ENCODE data around the gene BMPR1B.

Gene BMPR1B

GRCh38 chr4:94852616-94853015 is 94.9 kb downstream of the BMPR1B start:
- H3K4me3 ChIP-seq (ENCODE audit: low read depth, low read length): no peak overlapping the region
- TF ChIP-seq ZNF701 (tag by site-specific recombination; IDR thresholded peaks at IDR 0.05) (no peak), ZNF354C (tag by site-specific recombination; IDR thresholded peaks at IDR 0.05; ENCODE audit: borderline replicate concordance, low read depth) (no peak), ZBTB17 (tag by site-specific recombination; IDR thresholded peaks at IDR 0.05) (no peak), MZF1 (tag by site-specific recombination; IDR thresholded peaks at IDR 0.05; ENCODE audit: borderline replicate concordance) (no peak), ZNF580 (tag by site-specific recombination; IDR thresholded peaks at IDR 0.05) (no peak), ZNF398 (tag by site-specific recombination; IDR thresholded peaks at IDR 0.05) (no peak), KLF8 (tag by site-specific recombination; IDR thresholded peaks at IDR 0.05) (no peak), KLF1 (tag by site-specific recombination; IDR thresholded peaks at IDR 0.05) (no peak), BCL11A (tag by site-specific recombination; IDR thresholded peaks at IDR 0.05; ENCODE audit: low read depth) (no peak), ZNF148 (tag by site-specific recombination; IDR thresholded peaks at IDR 0.05; ENCODE audit: borderline replicate concordance) (no peak), ZNF626 (tag by site-specific recombination; IDR thresholded peaks at IDR 0.05) (no peak), ZNF558 (tag by site-specific recombination; IDR thresholded peaks at IDR 0.05) (no peak), ZSCAN16 (tag by site-specific recombination; IDR thresholded peaks at IDR 0.05) (no peak)
- TF ChIP-seq, protein P1, sequence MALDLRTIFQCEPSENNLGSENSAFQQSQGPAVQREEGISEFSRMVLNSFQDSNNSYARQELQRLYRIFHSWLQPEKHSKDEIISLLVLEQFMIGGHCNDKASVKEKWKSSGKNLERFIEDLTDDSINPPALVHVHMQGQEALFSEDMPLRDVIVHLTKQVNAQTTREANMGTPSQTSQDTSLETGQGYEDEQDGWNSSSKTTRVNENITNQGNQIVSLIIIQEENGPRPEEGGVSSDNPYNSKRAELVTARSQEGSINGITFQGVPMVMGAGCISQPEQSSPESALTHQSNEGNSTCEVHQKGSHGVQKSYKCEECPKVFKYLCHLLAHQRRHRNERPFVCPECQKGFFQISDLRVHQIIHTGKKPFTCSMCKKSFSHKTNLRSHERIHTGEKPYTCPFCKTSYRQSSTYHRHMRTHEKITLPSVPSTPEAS (tag by site-specific recombination; IDR thresholded peaks at IDR 0.05): no peak
- TF ChIP-seq, protein P2, sequence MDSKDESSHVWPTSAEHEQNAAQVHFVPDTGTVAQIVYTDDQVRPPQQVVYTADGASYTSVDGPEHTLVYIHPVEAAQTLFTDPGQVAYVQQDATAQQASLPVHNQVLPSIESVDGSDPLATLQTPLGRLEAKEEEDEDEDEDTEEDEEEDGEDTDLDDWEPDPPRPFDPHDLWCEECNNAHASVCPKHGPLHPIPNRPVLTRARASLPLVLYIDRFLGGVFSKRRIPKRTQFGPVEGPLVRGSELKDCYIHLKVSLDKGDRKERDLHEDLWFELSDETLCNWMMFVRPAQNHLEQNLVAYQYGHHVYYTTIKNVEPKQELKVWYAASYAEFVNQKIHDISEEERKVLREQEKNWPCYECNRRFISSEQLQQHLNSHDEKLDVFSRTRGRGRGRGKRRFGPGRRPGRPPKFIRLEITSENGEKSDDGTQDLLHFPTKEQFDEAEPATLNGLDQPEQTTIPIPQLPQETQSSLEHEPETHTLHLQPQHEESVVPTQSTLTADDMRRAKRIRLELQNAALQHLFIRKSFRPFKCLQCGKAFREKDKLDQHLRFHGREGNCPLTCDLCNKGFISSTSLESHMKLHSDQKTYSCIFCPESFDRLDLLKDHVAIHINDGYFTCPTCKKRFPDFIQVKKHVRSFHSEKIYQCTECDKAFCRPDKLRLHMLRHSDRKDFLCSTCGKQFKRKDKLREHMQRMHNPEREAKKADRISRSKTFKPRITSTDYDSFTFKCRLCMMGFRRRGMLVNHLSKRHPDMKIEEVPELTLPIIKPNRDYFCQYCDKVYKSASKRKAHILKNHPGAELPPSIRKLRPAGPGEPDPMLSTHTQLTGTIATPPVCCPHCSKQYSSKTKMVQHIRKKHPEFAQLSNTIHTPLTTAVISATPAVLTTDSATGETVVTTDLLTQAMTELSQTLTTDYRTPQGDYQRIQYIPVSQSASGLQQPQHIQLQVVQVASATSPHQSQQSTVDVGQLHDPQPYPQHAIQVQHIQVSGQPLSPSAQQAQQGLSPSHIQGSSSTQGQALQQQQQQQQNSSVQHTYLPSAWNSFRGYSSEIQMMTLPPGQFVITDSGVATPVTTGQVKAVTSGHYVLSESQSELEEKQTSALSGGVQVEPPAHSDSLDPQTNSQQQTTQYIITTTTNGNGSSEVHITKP (tag by site-specific recombination; IDR thresholded peaks at IDR 0.05): no peak
- TF ChIP-seq, protein P3, sequence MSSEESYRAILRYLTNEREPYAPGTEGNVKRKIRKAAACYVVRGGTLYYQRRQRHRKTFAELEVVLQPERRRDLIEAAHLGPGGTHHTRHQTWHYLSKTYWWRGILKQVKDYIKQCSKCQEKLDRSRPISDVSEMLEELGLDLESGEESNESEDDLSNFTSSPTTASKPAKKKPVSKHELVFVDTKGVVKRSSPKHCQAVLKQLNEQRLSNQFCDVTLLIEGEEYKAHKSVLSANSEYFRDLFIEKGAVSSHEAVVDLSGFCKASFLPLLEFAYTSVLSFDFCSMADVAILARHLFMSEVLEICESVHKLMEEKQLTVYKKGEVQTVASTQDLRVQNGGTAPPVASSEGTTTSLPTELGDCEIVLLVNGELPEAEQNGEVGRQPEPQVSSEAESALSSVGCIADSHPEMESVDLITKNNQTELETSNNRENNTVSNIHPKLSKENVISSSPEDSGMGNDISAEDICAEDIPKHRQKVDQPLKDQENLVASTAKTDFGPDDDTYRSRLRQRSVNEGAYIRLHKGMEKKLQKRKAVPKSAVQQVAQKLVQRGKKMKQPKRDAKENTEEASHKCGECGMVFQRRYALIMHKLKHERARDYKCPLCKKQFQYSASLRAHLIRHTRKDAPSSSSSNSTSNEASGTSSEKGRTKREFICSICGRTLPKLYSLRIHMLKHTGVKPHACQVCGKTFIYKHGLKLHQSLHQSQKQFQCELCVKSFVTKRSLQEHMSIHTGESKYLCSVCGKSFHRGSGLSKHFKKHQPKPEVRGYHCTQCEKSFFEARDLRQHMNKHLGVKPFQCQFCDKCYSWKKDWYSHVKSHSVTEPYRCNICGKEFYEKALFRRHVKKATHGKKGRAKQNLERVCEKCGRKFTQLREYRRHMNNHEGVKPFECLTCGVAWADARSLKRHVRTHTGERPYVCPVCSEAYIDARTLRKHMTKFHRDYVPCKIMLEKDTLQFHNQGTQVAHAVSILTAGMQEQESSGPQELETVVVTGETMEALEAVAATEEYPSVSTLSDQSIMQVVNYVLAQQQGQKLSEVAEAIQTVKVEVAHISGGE (tag by site-specific recombination; conservative IDR thresholded peaks at IDR 0.05; ENCODE audit: low read depth): no peak
- H3K27ac ChIP-seq (ENCODE audit: extremely low read depth, low read depth, low read length): no peak overlapping the region
- CTCF ChIA-PET: no interaction called here
- H3K36me3 ChIP-seq (ENCODE audit: control insufficient read depth in 2 of 2, insufficient read depth in 1 of 2, low read length in 2 of 2): no peaks in the 10 kb centered on the region
- peaks cover 16% of the 10 kb centered on the region for H3K4me1 ChIP-seq (ENCODE audit: control insufficient read depth, insufficient read depth, low read length)
- POLR2A ChIA-PET: no interaction called here
- no peaks in the 10 kb centered on the region for H3K9me3 ChIP-seq (ENCODE audit: control insufficient read depth, insufficient read depth, low read depth, low read length)

Data from HEK293 (cell line).